Testis (tissue), 3 donors: ENCODE measurements around the gene ASB13. TPM values are rescaled to one million over a fixed set of nuclear protein-coding genes. Genes with fewer than 3 reads are reported as not detected.
A peak's percentile ranks its signal among the peaks of the same experiment; 100 is the strongest.

Source experiments
- DNase-seq: peaks from one replicate; pipeline ENCODE4 v3.0.0-alpha.2; 2019
- H3K27ac ChIP-seq, 2 donors: fragments of 200-600 bp; sonication (generic); one replicate each; pipeline ENCODE4 v1.5.1; 2019
- H3K27me3 ChIP-seq: fragments of 200-600 bp; sonication (generic); one replicate; pipeline ENCODE4 v1.5.1; 2019
- H3K36me3 ChIP-seq: fragments of 200-600 bp; sonication (generic); one replicate; pipeline ENCODE4 v1.5.1; 2017; ENCODE audit warnings: low read depth; ENCODE audit errors: missing control alignments
- H3K4me1 ChIP-seq: fragments of 200-600 bp; sonication (generic); one replicate; pipeline ENCODE4 v1.5.1; 2019
- H3K4me3 ChIP-seq, 2 donors: fragments of 200-600 bp; sonication (generic); one replicate each; pipeline ENCODE4 v1.5.1; 2017 to 2019
- H3K9me3 ChIP-seq: fragments of 200-600 bp; sonication (generic); one replicate; pipeline ENCODE4 v1.5.1; 2017
- POLR2A ChIP-seq: fragments of 450-650 bp; IDR thresholded peaks from one replicate; pipeline ENCODE4 v1.6.1; 2017; ENCODE audit warnings: antibody characterized with exemption, mild to moderate bottlenecking, moderate library complexity
- WGBS, 2 donors: methylation state at CpG; one replicate each; pipeline ENCODE4 v1.1.5; 2018; 5-methylcytosine and 5-hydroxymethylcytosine counted together
- intact Hi-C: fragments of 100-400 bp; cut with DNase I; formaldehyde crosslinking; loops from one replicate; pipeline ENCODE4 v1.15.1; 2023; ENCODE audit warnings: low total_unique reads
- polyA plus RNA-seq: library from polyadenylated mRNA; stranded (reverse); fragments of 350-450 nt; fragmentation: Illumina TruSeq; extraction: RNeasy Lipid Tissue Mini Kit (QIAGEN cat#74804); gene quantifications from one replicate; pipeline ENCODE4 v1.2.3, GENCODE V29; 2014; ENCODE audit warnings: low read depth, low replicate concordance; ENCODE audit not compliant: insufficient read depth
- total RNA-seq, 2 donors: library from RNA; depleted of rRNA; stranded (reverse); fragments of >200 nt; gene quantifications; one replicate each; pipeline ENCODE4 v1.2.3, GENCODE V29; 2016
- TF ChIP-seq, protein P1 (sequence below), 3 experiments: fragments of 450-650 bp in 2 of 3; fragments of 200-600 bp in 1 of 3; sonication (generic) in 1 of 3; IDR thresholded peaks; one replicate each; pipeline ENCODE4 v1.5.1; 2016 to 2019; ENCODE audit warnings: antibody characterized with exemption in 3 of 3, mild to moderate bottlenecking in 2 of 3, moderate library complexity in 1 of 3

ASB13 gene
- total and polyA plus RNA-seq, 3 donors from 2014 or later = 9.4 to 14.1 (median 12.3) TPM

DNA sequence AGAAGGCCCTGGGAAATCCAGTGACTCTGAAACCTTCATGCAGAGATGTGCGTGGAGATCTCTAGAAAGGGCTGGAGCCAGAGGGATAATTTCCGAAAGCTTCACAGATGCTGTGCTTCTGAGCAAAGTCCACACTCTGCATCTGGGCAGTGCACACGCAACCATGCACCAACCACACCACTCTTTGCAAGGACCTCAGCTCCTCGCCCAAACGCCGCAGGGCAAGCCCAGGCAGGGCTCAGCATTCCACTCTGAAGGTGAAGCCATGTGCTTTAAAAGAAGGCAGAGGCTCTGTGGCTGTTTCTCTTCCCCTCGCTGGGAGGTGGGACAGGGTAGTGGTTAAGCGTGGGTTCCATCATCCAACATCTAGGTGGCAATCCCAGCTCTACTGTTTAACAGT lies 48.4 kb downstream of the ASB13 start:
- H3K4me3 ChIP-seq = no peak overlapping the region
- H3K36me3 ChIP-seq = no peaks in the 10 kb centered on the region
- H3K9me3 ChIP-seq = no peaks in the 10 kb centered on the region
- intact Hi-C loops = no loop called here
- H3K27me3 ChIP-seq = no peaks in the 10 kb centered on the region
- WGBS, 2 donors = 82 to 92% methylated on average over 8 of the region's 8 CpGs
- TF ChIP-seq POLR2A = no peak
- TF ChIP-seq, protein P1, sequence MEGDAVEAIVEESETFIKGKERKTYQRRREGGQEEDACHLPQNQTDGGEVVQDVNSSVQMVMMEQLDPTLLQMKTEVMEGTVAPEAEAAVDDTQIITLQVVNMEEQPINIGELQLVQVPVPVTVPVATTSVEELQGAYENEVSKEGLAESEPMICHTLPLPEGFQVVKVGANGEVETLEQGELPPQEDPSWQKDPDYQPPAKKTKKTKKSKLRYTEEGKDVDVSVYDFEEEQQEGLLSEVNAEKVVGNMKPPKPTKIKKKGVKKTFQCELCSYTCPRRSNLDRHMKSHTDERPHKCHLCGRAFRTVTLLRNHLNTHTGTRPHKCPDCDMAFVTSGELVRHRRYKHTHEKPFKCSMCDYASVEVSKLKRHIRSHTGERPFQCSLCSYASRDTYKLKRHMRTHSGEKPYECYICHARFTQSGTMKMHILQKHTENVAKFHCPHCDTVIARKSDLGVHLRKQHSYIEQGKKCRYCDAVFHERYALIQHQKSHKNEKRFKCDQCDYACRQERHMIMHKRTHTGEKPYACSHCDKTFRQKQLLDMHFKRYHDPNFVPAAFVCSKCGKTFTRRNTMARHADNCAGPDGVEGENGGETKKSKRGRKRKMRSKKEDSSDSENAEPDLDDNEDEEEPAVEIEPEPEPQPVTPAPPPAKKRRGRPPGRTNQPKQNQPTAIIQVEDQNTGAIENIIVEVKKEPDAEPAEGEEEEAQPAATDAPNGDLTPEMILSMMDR (IDR thresholded peaks at IDR 0.05) = no peak
- H3K27ac ChIP-seq = peak overlapping the region in 1 of 2 donors; percentile 29
- H3K4me1 ChIP-seq = peaks cover 41% of the 10 kb centered on the region
- DNase-seq = no peak

DNA sequence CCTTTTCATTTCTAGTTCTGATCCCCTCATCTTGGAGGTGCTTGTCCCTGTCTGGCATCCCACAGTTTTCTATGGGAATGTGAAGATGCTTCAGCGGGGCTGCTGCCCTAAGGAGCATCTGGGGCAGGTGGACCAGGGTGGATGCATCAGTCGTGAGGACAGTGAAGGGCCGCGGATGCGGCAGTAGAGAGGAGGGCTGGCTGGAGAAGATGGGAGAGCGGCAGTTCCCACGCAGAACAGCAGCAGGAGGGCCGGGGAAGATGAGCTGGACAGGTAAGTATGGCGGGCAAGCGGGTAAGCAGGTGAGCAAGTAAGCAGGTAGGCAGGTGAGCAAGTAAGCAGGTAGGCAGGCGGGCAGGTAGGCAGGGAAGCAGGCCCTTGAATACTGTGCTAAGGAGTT lies 48.9 kb downstream of the ASB13 start:
- 88 to 90% methylated on average over 11 of the region's 11 CpGs for WGBS, 2 donors
- Histone ChIP-seq H3K9me3 (no peaks in the 10 kb centered on the region), H3K4me3 (no peak overlapping the region), H3K36me3 (no peaks in the 10 kb centered on the region), H3K4me1 (peaks cover 38% of the 10 kb centered on the region), H3K27me3 (no peaks in the 10 kb centered on the region), H3K27ac (no peak overlapping the region)
- TF ChIP-seq, protein P1 (IDR thresholded peaks at IDR 0.05) = no peak
- no peak for TF ChIP-seq POLR2A
- intact Hi-C loops = no loop called here
- no peak for DNase-seq

DNA sequence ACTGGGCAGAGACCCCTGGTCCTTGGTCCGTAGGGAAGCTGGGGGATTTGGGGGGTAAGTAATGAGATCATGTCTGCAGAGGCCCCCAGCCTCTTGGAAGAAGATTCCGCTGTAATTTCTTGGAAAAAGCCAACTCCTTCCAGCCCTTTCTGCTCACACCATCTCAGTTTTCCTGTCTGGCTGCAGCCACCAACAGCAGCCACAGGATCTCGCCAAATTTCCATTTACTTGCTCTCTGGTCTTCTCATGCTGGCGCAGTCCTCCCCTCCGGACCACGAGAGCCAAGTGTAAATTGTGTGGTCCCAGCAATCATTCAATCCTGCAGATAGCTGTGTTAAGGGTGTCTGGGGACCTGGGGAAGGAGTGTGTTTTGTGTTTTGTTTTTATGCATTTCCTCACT lies 49.6 kb downstream of the ASB13 start:
- intact Hi-C loops = no loop called here
- DNase-seq = peak; percentile 51
- no peaks in the 10 kb centered on the region for H3K36me3 ChIP-seq
- no peaks in the 10 kb centered on the region for H3K9me3 ChIP-seq
- H3K4me3 ChIP-seq = no peak overlapping the region
- 42 to 78% methylated on average over 4 to 6 of the region's 6 CpGs for WGBS, 2 donors
- TF ChIP-seq POLR2A = no peak
- TF ChIP-seq, protein P1 (IDR thresholded peaks at IDR 0.05) = no peak
- H3K27me3 ChIP-seq = no peaks in the 10 kb centered on the region
- no peak overlapping the region for H3K27ac ChIP-seq
- peaks cover 38% of the 10 kb centered on the region for H3K4me1 ChIP-seq

DNA sequence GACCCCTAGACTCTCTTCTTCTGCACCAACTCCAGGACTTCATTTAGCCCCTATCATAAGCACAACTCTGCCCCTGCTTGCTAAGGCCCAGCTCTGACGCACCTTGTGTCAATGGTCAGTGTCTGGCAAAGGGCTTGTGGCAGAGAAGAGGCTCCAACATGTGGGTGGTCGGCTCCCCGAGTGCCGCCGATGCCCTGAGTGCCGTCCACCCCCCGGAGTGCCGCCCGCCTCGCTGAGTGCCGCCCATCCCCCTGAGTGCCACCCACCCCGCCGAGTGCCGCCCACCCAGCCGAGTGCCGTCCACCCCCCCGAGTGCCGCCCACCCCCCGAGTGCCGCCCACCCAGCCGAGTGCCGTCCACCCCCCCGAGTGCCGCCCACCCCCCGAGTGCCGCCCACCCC lies 50.3 kb downstream of the ASB13 start:
- Histone ChIP-seq H3K9me3 (no peaks in the 10 kb centered on the region), H3K27me3 (no peaks in the 10 kb centered on the region), H3K27ac (no peak overlapping the region), H3K36me3 (no peaks in the 10 kb centered on the region), H3K4me1 (peaks cover 38% of the 10 kb centered on the region), H3K4me3 (no peak overlapping the region)
- no peak for DNase-seq
- no peak for TF ChIP-seq POLR2A
- TF ChIP-seq, protein P1 (IDR thresholded peaks at IDR 0.05) = no peak
- 62 to 67% methylated on average over 18 of the region's 26 CpGs for WGBS, 2 donors
- intact Hi-C loops = no loop called here

DNA sequence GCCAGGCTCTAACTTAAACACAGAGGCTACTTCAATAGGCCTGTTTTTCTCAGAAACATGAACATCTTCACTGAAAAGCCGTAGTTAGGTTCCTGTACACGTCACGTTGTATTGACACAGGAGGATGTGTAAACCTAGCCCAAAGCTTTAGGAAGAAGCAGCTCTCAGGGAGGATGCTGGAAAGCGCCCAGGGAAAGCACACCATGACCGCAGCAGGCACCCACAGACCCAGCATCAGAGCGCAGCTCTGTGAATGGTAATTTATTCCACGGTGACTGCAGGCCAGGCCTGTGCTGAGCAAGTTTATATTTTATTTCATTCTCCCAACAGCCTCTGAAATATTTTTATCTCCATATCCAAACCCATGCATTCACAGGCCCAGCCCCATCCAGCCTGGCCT lies 51.1 kb downstream of the ASB13 start:
- TF ChIP-seq, protein P1 (IDR thresholded peaks at IDR 0.05) = no peak
- TF ChIP-seq POLR2A = no peak
- DNase-seq = no peak
- H3K9me3 ChIP-seq = no peaks in the 10 kb centered on the region
- peaks cover 34% of the 10 kb centered on the region for H3K4me1 ChIP-seq
- no peaks in the 10 kb centered on the region for H3K36me3 ChIP-seq
- 70 to 74% methylated on average over 7 of the region's 7 CpGs for WGBS, 2 donors
- no peak overlapping the region for H3K4me3 ChIP-seq
- intact Hi-C loops = no loop called here
- no peak overlapping the region for H3K27ac ChIP-seq
- H3K27me3 ChIP-seq = no peaks in the 10 kb centered on the region
